ENCODE results near the gene FAF1.
"Not testable (repeated sequence)": the region's sequence is repeated elsewhere in the genome, so short reads cannot be mapped to it uniquely, and the experiment has no call there.

The FAF1 gene

DNA sequence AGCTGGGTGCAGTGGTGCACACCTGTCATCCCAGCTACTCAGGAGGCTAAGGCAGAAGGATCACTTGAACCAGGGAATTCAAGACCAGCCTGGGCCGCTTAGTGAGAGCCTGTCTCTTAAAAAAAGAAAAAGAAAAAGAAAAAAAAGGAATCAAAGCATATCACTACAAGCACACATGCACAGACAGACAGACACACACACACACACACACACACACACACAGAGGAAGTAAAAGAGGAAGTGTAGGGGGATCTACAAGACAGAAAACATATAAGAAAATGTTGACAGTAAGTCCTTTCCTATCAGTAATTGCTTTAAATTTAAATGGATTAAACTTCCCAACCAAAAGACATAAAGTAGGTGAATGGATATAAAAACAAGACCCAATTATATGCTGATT, 180.3 kb downstream of the FAF1 start:
- TF ChIP-seq, protein P1, sequence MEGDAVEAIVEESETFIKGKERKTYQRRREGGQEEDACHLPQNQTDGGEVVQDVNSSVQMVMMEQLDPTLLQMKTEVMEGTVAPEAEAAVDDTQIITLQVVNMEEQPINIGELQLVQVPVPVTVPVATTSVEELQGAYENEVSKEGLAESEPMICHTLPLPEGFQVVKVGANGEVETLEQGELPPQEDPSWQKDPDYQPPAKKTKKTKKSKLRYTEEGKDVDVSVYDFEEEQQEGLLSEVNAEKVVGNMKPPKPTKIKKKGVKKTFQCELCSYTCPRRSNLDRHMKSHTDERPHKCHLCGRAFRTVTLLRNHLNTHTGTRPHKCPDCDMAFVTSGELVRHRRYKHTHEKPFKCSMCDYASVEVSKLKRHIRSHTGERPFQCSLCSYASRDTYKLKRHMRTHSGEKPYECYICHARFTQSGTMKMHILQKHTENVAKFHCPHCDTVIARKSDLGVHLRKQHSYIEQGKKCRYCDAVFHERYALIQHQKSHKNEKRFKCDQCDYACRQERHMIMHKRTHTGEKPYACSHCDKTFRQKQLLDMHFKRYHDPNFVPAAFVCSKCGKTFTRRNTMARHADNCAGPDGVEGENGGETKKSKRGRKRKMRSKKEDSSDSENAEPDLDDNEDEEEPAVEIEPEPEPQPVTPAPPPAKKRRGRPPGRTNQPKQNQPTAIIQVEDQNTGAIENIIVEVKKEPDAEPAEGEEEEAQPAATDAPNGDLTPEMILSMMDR (IDR thresholded peaks at IDR 0.05; ENCODE audit: control insufficient read depth, extremely low read depth, insufficient read depth), result no peak
- DNase-seq (ENCODE audit: low read depth), result no peak

DNA sequence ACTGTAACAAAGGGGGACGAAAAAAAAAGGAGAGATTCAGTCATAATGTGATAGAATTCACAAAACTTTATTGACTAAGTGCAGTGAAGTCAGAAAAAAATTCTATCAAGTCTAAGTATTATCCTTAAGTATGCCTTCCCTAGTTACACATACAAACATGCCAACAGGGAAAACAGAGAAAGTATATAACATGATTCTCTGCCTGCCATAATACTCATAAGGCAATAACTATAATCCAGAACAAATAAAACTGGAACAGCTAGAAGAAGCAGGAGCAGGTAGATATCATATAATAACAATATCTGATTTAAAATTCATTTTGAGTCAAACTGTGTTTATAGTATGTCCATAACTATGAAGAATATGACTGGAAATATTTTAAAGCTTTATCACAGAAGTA, 184.3 kb downstream of the FAF1 start:
- peak; percentile 22 for DNase-seq (ENCODE audit: low read depth)
- H3K4me3 ChIP-seq (ENCODE audit: low read depth, low read length), result no peak overlapping the region
- TF ChIP-seq, protein P1 (IDR thresholded peaks at IDR 0.05; ENCODE audit: control insufficient read depth, extremely low read depth, insufficient read depth), result no peak

More for the DNA sequence above, 180.3 kb downstream of the FAF1 start:
- H3K4me3 ChIP-seq (ENCODE audit: low read depth, low read length), result no peak overlapping the region

DNA sequence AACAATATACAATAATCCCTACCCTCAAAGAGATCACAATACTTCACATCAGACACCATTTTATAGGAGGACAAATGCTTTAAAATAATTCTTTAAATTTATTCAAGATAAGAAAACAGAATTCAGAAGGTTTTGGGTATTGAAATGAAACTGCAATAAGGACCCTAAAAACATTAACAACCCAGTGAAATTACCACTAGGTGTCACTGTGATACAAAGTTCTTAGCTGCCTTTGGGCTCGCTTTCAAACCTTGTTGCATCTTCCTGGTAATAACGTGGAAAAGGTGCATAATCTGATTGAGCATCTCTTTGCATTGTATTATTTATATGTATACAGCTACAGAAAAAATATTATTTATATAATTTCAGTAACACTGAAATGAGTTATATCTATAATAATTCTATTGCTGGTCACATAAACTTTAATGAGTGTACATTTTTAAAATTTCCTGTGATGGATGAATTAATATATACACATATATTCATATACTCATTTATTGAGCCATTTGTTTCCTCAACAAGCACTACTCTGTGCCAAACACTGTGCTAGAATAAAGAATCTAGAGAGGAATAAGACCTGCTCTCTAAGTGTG, 185.2 kb downstream of the FAF1 start:
- no peak overlapping the region for H3K4me3 ChIP-seq (ENCODE audit: low read depth, low read length)
- TF ChIP-seq, protein P1 (IDR thresholded peaks at IDR 0.05; ENCODE audit: control insufficient read depth, extremely low read depth, insufficient read depth), result peak; percentile 68
- DNase-seq (ENCODE audit: low read depth), result peak; percentile 50

DNA sequence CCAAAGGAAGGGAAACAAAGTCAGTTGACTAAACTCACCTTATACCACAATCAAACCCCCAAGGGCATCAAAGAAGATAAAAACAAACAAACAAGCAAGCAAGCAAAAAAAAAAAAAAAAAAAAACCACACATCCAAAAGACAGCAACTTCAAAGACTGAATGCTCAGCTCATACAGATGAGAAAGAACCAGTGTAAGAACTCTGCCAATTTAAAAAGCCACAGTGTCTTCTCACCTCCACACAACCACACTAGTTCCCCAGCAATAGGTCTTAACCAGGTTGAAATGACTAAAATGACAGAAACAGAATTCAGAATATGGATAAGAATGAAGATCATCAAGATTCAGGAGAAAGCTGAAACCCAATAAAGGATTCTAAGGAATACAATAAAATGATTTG, 193.4 kb downstream of the FAF1 start:
- DNase-seq (ENCODE audit: low read depth), result no peak
- TF ChIP-seq, protein P1 (IDR thresholded peaks at IDR 0.05; ENCODE audit: control insufficient read depth, extremely low read depth, insufficient read depth), result no peak
- H3K4me3 ChIP-seq (ENCODE audit: low read depth, low read length), result no peak overlapping the region

DNA sequence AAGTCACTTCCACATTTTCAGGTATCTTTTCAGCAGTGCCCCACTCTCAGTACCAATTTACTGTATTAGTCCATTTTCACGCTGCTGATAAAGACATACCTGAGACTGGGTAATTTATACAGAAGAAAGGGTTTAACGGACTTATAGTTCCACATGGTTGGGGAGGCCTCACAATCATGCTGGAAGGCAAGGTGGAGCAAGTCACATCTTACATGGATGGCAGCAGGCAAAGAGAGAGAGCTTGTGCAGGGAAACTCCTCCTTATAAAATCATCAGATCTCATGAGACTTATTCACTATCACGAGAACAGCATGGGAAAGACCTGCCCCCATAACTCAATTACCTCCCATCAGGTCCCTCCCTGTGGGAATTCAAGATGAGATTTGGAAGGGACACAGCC, 203.5 kb downstream of the FAF1 start:
- H3K4me3 ChIP-seq (ENCODE audit: low read depth, low read length), result not testable (repeated sequence)

DNA sequence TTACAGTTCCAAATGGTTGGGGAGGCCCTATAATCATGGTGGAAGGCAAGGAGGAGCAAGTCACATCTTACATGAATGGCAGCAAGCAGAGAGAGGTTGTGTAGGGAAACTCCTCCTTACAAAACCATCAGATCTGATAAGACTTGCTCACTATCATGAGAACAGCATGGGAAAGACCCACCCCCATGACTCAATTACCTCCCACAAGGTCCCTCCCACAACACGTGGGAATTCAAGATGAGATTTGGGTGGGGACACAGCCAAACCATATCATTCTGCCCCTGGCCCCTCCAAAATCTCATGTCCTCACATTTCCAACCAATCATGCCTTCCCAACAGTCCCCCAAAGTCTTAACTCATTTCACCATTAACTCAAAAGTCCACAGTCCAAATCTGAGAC, 205.3 kb downstream of the FAF1 start:
- not testable (repeated sequence) for H3K4me3 ChIP-seq (ENCODE audit: low read depth, low read length); DNase-seq (ENCODE audit: low read depth)

More for the DNA sequence above, 203.5 kb downstream of the FAF1 start:
- DNase-seq (ENCODE audit: low read depth), result not testable (repeated sequence)

DNA sequence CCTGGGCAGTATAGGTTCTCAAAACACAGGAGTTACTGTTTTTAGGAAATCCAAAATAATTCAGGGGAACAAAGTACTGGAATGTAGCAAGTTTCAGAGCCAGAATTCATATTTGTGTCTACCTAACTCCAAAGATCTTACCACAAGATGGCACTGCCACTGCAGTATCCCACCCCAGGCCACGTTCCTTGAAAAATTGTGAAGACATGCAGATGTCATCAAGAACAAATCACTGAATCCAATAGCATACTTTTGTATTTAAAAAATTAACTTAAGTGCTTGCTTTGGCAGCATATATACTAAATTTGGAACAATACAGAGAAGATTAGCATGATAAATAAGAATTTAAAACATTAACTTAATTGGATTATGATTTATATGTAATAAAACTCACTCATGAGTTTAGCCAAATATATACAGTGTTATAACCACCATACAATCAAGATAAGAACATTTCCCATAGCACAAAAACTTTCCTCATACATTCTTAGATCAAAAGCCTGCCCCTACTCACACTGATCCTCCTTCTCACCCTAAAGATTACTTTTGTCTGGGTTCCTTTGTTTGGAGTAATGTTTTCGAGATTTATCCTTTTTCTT, 209.9 kb downstream of the FAF1 start:
- TF ChIP-seq, protein P1 (IDR thresholded peaks at IDR 0.05; ENCODE audit: control insufficient read depth, extremely low read depth, insufficient read depth), result peak; percentile 77
- no peak overlapping the region for H3K4me3 ChIP-seq (ENCODE audit: low read depth, low read length)
- no peak for DNase-seq (ENCODE audit: low read depth)

DNA sequence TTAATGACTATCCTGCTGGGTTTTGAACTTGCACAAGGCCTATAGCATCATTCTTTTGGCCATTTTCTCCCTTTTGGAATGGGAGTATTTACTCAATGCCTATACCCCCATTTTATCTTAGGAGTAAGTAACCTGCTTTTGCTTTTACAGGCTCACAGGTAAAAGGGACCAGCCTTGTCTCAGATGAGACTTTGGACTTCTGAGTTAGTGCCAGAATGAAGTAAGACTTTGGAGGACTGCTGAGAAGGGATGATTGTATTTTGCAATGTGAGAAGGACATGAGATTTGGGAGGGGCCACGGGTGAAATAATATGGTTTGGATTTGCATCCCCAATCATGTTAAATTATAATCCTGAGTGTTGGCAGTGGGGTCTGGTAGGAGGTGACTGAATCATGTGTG, 212.7 kb downstream of the FAF1 start:
- no peak overlapping the region for H3K4me3 ChIP-seq (ENCODE audit: low read depth, low read length)
- TF ChIP-seq, protein P1 (IDR thresholded peaks at IDR 0.05; ENCODE audit: control insufficient read depth, extremely low read depth, insufficient read depth), result no peak
- DNase-seq (ENCODE audit: low read depth), result no peak
